ENCODE measurements around the gene TTLL10. TPM values are rescaled to one million over a fixed set of nuclear protein-coding genes. Genes with fewer than 3 reads are reported as not detected.

Gene TTLL10
- total and polyA plus RNA-seq, 2 of the 4 experiments (the other 2 are of a cell fraction): not detected

DNA sequence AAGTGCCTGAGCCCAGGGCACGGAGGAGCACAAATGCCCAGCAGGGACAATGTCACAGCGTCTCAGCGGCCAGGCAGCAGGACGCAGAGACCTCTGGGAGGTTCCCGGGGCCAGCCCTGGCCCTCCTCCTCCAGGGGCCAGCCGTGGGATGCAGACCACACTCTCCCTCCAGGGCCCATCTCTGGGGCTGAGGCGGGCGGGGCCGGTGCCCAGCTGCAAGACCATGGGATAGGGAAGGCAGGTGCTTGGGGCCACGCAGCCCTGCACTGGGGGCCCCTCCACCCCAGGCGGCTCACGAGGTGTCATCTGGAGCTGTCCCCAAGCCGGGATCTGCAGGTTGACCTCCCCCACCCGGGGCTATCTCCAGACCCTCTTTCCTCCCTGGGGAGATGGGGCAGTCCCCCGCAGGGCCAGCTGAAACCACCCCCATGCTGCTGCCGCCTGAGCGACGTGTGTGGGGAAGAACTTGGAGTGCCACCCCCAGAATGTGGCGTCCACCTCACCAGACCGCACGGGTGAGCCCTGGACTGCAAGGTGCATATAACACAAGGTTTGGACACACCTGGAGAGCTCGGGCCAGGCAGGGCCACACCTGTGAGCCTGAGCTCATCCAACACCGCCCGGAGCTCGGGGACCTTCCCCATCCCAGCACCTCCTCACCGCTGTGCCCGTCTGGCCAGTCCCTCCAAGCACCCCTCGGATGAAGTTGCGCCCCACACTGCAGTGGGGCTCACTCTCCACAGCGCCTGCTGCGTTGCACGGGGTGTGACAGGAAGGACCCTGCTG, 4.1 kb upstream of the TTLL10 start:
- DNase-seq (no peak), ATAC-seq (ENCODE audit: low read depth) (no peak)
- no peak overlapping the region for H2BK20ac ChIP-seq (ENCODE audit: low read depth, low read length)
- no peak overlapping the region for H2BK15ac ChIP-seq (ENCODE audit: low read depth, low read length)
- no peaks in the 10 kb centered on the region for H3K9me1 ChIP-seq (ENCODE audit: insufficient read depth, low read length)
- H4K20me1 ChIP-seq (ENCODE audit: insufficient read depth, low read length): no peaks in the 10 kb centered on the region; the same call in 1 of the 2 replicates
- no peak overlapping the region for H2AFZ ChIP-seq (replicated peaks; ENCODE audit: low read length, poor library complexity)
- H2BK120ac ChIP-seq (ENCODE audit: low read depth, low read length): no peak overlapping the region
- H3K27ac ChIP-seq (ENCODE audit: insufficient read depth, low read length): no peak overlapping the region
- no peak overlapping the region for H3K56ac ChIP-seq (ENCODE audit: extremely low read depth, insufficient read depth, low read length)
- in situ Hi-C loops (cut with MboI; ENCODE audit: low sequenced_read_pairs): no loop called here
- no peak overlapping the region for H3K9ac ChIP-seq (ENCODE audit: low read depth, low read length)
- no peak overlapping the region for H3K4ac ChIP-seq (ENCODE audit: low read depth, low read length)
- no peak overlapping the region for H3K23ac ChIP-seq (ENCODE audit: low read depth, low read length)
- no peaks in the 10 kb centered on the region for H3K79me1 ChIP-seq (ENCODE audit: low read depth in 1 of 2, low read length in 2 of 2)
- H4K8ac ChIP-seq (ENCODE audit: low read depth in 2 of 2, low read length in 2 of 2): no peak overlapping the region
- dilution Hi-C loops (cut with HindIII; ENCODE audit: low sequenced_read_pairs, unreplicated experiment): no loop called here
- intact Hi-C loops (cut with micrococcal nuclease): no loop called here
- no TSS peak for BruUV-seq (replicated peaks)
- no peak overlapping the region for H3K4me2 ChIP-seq (ENCODE audit: low read depth, low read length)
- H2BK5ac ChIP-seq (ENCODE audit: low read depth, low read length, poor library complexity, severe bottlenecking): no peak overlapping the region
- CTCF ChIA-PET: no interaction called here
- H2AK5ac ChIP-seq (ENCODE audit: low read depth, low read length): no peak overlapping the region
- H4K91ac ChIP-seq (ENCODE audit: insufficient read depth, low read depth, low read length): no peak overlapping the region
- no peaks in the 10 kb centered on the region for H3K9me3 ChIP-seq (ENCODE audit: control insufficient read depth, insufficient read depth, low read length)
- H3K18ac ChIP-seq (ENCODE audit: low read depth, low read length): no peak overlapping the region
- peaks cover 63% of the 10 kb centered on the region for H3K27me3 ChIP-seq (ENCODE audit: control insufficient read depth, insufficient read depth, low read length)
- POLR2A ChIA-PET (ENCODE audit: unreplicated experiment): no interaction called here
- TF ChIP-seq MAZ (IDR thresholded peaks at IDR 0.05; ENCODE audit: borderline replicate concordance, low read depth, low read length) (no peak), SMC3 (IDR thresholded peaks at IDR 0.05; ENCODE audit: low read depth, low read length) (no peak), FOS (IDR thresholded peaks at IDR 0.05; ENCODE audit: low read depth, low read length) (no peak)
- TF ChIP-seq, protein P1, sequence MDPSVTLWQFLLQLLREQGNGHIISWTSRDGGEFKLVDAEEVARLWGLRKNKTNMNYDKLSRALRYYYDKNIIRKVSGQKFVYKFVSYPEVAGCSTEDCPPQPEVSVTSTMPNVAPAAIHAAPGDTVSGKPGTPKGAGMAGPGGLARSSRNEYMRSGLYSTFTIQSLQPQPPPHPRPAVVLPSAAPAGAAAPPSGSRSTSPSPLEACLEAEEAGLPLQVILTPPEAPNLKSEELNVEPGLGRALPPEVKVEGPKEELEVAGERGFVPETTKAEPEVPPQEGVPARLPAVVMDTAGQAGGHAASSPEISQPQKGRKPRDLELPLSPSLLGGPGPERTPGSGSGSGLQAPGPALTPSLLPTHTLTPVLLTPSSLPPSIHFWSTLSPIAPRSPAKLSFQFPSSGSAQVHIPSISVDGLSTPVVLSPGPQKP (IDR thresholded peaks at IDR 0.05; ENCODE audit: borderline replicate concordance, low read depth, low read length): no peak
- no peak overlapping the region for H4K5ac ChIP-seq (ENCODE audit: low read depth, low read length)
- H3K36me3 ChIP-seq (ENCODE audit: control insufficient read depth, insufficient read depth, low read length): no peaks in the 10 kb centered on the region
- no peak overlapping the region for H3K4me3 ChIP-seq (ENCODE audit: insufficient read depth, low read depth, low read length)
- H3K14ac ChIP-seq (replicated peaks; ENCODE audit: low read depth, low read length): no peak overlapping the region
- no peak overlapping the region for H2AK9ac ChIP-seq (replicated peaks; ENCODE audit: low read depth, low read length, poor library complexity)
- no peaks in the 10 kb centered on the region for H3K4me1 ChIP-seq (ENCODE audit: control insufficient read depth, insufficient read depth, low read length)
- 68% methylated on average over 8 of the region's 32 CpGs; no CpG with 5 or more reads in 1 of the 2 experiments for WGBS, 2 experiments (ENCODE audit: extremely low coverage in 2 of 2, insufficient read length in 1 of 2)
